Stomach (tissue), 4 donors: Measurements from ENCODE around the gene ZNF622.

Experiments
- CTCF ChIP-seq, 7 experiments: fragments of 450-650 bp in 4 of 7; fragments of 200-600 bp in 3 of 7; sonication (generic) in 3 of 7; IDR thresholded peaks; one replicate each; pipeline ENCODE4 v1.5.1; 2016 to 2019; ENCODE audit warnings: antibody characterized with exemption in 7 of 7, control low read depth in 2 of 7, mild to moderate bottlenecking in 1 of 7
- POLR2A ChIP-seq, 4 donors: fragments of 450-650 bp; IDR thresholded peaks; one replicate each; pipeline ENCODE4 v1.6.1; 2016; ENCODE audit warnings: antibody characterized with exemption in 4 of 4, control low read depth in 2 of 4, mild to moderate bottlenecking in 1 of 4, moderate library complexity in 1 of 4
- POLR2AphosphoS5 ChIP-seq, 3 donors: sonication (generic); formaldehyde crosslinking; IDR thresholded peaks; one replicate each; pipeline ENCODE4 v1.6.1; 2016; ENCODE audit warnings: antibody characterized with exemption in 3 of 3

- TF ChIP-seq CTCF (IDR thresholded peaks at IDR 0.05) (no peak), POLR2AphosphoS5 (IDR thresholded peaks at IDR 0.05) (no peak), POLR2A (IDR thresholded peaks at IDR 0.05) (no peak)
These were observed 11.9 kb upstream of the ZNF622 start for GRCh38 chr5:16477541-16477940.
